GM13976 (cell line): ENCODE measurements around the gene OR10A3.

ENCODE experiments used
- DNase-seq: peaks from one replicate; pipeline ENCODE4 v3.0.0; 2012; ENCODE audit warnings: low spot score
- CTCF ChIP-seq: IDR thresholded peaks from 2 replicates; pipeline ENCODE4 v1.5.1; 2012; ENCODE audit warnings: borderline replicate concordance, mild to moderate bottlenecking; ENCODE audit not compliant: insufficient read depth; ENCODE audit errors: extremely low read depth, missing control alignments, control extremely low read depth
- in situ Hi-C: fragments of 300-500 bp; cut with MboI; formaldehyde crosslinking; loops from one replicate; pipeline ENCODE4 v1.12.0; 2022; ENCODE audit warnings: low sequenced_read_pairs, mixed read lengths, inconsistent platforms; ENCODE audit not compliant: unreplicated experiment

OR10A3 gene

GRCh38 chr11:7977232-7977917 lies 35.9 kb upstream of the OR10A3 start:
- in situ Hi-C loops = loop anchor here (25.0 kb wide), 1 partner anchor 465 kb away; the partner anchor contains the start of gene PPFIBP2
- TF ChIP-seq CTCF = no peak
- DNase-seq = no peak

GRCh38 chr11:7974668-7975067 lies 33.2 kb upstream of the OR10A3 start:
- TF ChIP-seq CTCF = no peak
- in situ Hi-C loops = loop anchor here (25.0 kb wide), 1 partner anchor 462 kb away; the partner anchor contains the start of gene PPFIBP2
- DNase-seq = no peak

GRCh38 chr11:7973011-7973410 lies 31.5 kb upstream of the OR10A3 start:
- no peak for TF ChIP-seq CTCF
- in situ Hi-C loops = no loop called here
- DNase-seq = no peak

GRCh38 chr11:7971846-7972245 lies 30.3 kb upstream of the OR10A3 start:
- no peak for TF ChIP-seq CTCF
- in situ Hi-C loops = no loop called here
- no peak for DNase-seq

GRCh38 chr11:7969756-7970646 lies 28.5 kb upstream of the OR10A3 start:
- TF ChIP-seq CTCF = no peak
- no peak for DNase-seq
- in situ Hi-C loops = no loop called here

GRCh38 chr11:7968686-7969085 lies 27.2 kb upstream of the OR10A3 start:
- no peak for TF ChIP-seq CTCF

More at GRCh38 chr11:7968686-7969085, 27.2 kb upstream of the OR10A3 start:
- in situ Hi-C loops = no loop called here
- DNase-seq = no peak
